ENCODE data around the gene NLRP3.
"Not testable (repeated sequence)": the region's sequence is repeated elsewhere in the genome, so short reads cannot be mapped to it uniquely, and the experiment has no call there.

Gene NLRP3

GRCh38 chr1:247471445-247472016 lies 55.6 kb downstream of the NLRP3 start:
- H3K4me1 ChIP-seq, result peaks cover 0 to 5% (median 0%) of the 10 kb centered on the region in 10 experiments; a peak in 2 of 20 replicates
- H3K27ac ChIP-seq, result peak overlapping the region in 1 of 11 experiments; percentile 30; a peak in 1 of 22 replicates
- H3K9me3 ChIP-seq (replicated peaks in 1 of 11), result peaks cover 10 to 22% (median 17%) of the 10 kb centered on the region in 11 experiments; a peak in 17 of 22 replicates
- H4K20me1 ChIP-seq, result no peaks in the 10 kb centered on the region
- no peaks in the 10 kb centered on the region for H3K27me3 ChIP-seq
- H3K36me3 ChIP-seq, result no peaks in the 10 kb centered on the region
- no peak overlapping the region for H3K9ac ChIP-seq
- H3K4me2 ChIP-seq, result no peak overlapping the region
- no peak overlapping the region for H3K4me3 ChIP-seq
- no peak for TF ChIP-seq Cebpa-rat (IDR thresholded peaks at IDR 0.05)

GRCh38 chr1:247472035-247472434 lies 56.1 kb downstream of the NLRP3 start:
- no peak overlapping the region for H3K27ac ChIP-seq
- H3K4me2 ChIP-seq, result no peak overlapping the region
- peaks cover 0 to 5% (median 0%) of the 10 kb centered on the region in 10 experiments; a peak in 2 of 20 replicates for H3K4me1 ChIP-seq
- no peak for TF ChIP-seq Cebpa-rat (IDR thresholded peaks at IDR 0.05)
- H3K9me3 ChIP-seq (replicated peaks in 1 of 11), result peaks cover 10 to 22% (median 17%) of the 10 kb centered on the region in 11 experiments; a peak in 17 of 22 replicates
- H3K36me3 ChIP-seq, result no peaks in the 10 kb centered on the region
- H3K9ac ChIP-seq, result no peak overlapping the region
- H4K20me1 ChIP-seq, result no peaks in the 10 kb centered on the region
- no peaks in the 10 kb centered on the region for H3K27me3 ChIP-seq
- no peak overlapping the region for H3K4me3 ChIP-seq

- H3K9me3 ChIP-seq (replicated peaks in 1 of 11), result peaks cover 10 to 22% (median 17%) of the 10 kb centered on the region in 11 experiments; a peak in 17 of 22 replicates
- H3K27ac ChIP-seq, result no peak overlapping the region
- no peaks in the 10 kb centered on the region for H3K27me3 ChIP-seq
- no peaks in the 10 kb centered on the region for H4K20me1 ChIP-seq
- no peak overlapping the region for H3K4me3 ChIP-seq
- no peak overlapping the region for H3K4me2 ChIP-seq
- no peak for TF ChIP-seq Cebpa-rat (IDR thresholded peaks at IDR 0.05)
- peaks cover 0 to 5% (median 0%) of the 10 kb centered on the region in 10 experiments; a peak in 1 of 20 replicates for H3K4me1 ChIP-seq
- no peaks in the 10 kb centered on the region for H3K36me3 ChIP-seq
- no peak overlapping the region for H3K9ac ChIP-seq
Measured at GRCh38 chr1:247474367-247474766, 58.4 kb downstream of the NLRP3 start.

- Histone ChIP-seq H3K4me3 (no peak overlapping the region), H3K4me2 (no peak overlapping the region), H3K9ac (no peak overlapping the region), H3K27me3 (no peaks in the 10 kb centered on the region), H3K9me3 (replicated peaks in 1 of 11) (peaks cover 10 to 22% (median 17%) of the 10 kb centered on the region in 11 experiments; a peak in 17 of 22 replicates), H3K36me3 (no peaks in the 10 kb centered on the region), H3K27ac (no peak overlapping the region), H3K4me1 (peaks cover 0 to 5% (median 0%) of the 10 kb centered on the region in 10 experiments; a peak in 2 of 20 replicates), H4K20me1 (no peaks in the 10 kb centered on the region)
- no peak for TF ChIP-seq Cebpa-rat (IDR thresholded peaks at IDR 0.05)
Measured at GRCh38 chr1:247475793-247476192, 59.8 kb downstream of the NLRP3 start.

- H3K9me3 ChIP-seq (replicated peaks in 1 of 11), result peaks cover 10 to 22% (median 17%) of the 10 kb centered on the region in 11 experiments; a peak in 17 of 22 replicates
- not testable (repeated sequence) for H3K4me1 ChIP-seq, H3K27ac ChIP-seq, H3K36me3 ChIP-seq, H3K4me3 ChIP-seq, H3K27me3 ChIP-seq, H3K9ac ChIP-seq, H4K20me1 ChIP-seq, H3K4me2 ChIP-seq
Measured at GRCh38 chr1:247476328-247477058, 60.5 kb downstream of the NLRP3 start.

- H3K27me3 ChIP-seq, result no peaks in the 10 kb centered on the region
- H3K4me3 ChIP-seq, result no peak overlapping the region
- no peaks in the 10 kb centered on the region for H4K20me1 ChIP-seq
- no peak overlapping the region for H3K4me2 ChIP-seq
- H3K9ac ChIP-seq, result no peak overlapping the region
- H3K9me3 ChIP-seq (replicated peaks in 1 of 11), result no peaks in the 10 kb centered on the region
- H3K27ac ChIP-seq, result no peak overlapping the region
- no peak for TF ChIP-seq Cebpa-rat (IDR thresholded peaks at IDR 0.05)
- H3K4me1 ChIP-seq, result peaks cover 0 to 7% (median 0%) of the 10 kb centered on the region in 10 experiments; a peak in 3 of 20 replicates
- no peaks in the 10 kb centered on the region for H3K36me3 ChIP-seq
Measured at GRCh38 chr1:247482747-247483146, 66.8 kb downstream of the NLRP3 start.

GRCh38 chr1:247487057-247487456 lies 71.1 kb downstream of the NLRP3 start:
- no peak overlapping the region for H3K4me2 ChIP-seq
- H3K27me3 ChIP-seq, result no peaks in the 10 kb centered on the region
- no peaks in the 10 kb centered on the region for H4K20me1 ChIP-seq
- no peaks in the 10 kb centered on the region for H3K36me3 ChIP-seq
- no peaks in the 10 kb centered on the region for H3K9me3 ChIP-seq (replicated peaks in 1 of 11)
- no peak overlapping the region for H3K4me3 ChIP-seq
- H3K4me1 ChIP-seq, result peaks cover 0 to 7% (median 0%) of the 10 kb centered on the region in 10 experiments; a peak in 2 of 20 replicates
- no peak overlapping the region for H3K9ac ChIP-seq
- H3K27ac ChIP-seq, result no peak overlapping the region
- TF ChIP-seq Cebpa-rat (IDR thresholded peaks at IDR 0.05), result no peak

- H3K4me2 ChIP-seq, result no peak overlapping the region
- H3K4me3 ChIP-seq, result no peak overlapping the region
- no peaks in the 10 kb centered on the region for H3K27me3 ChIP-seq
- no peaks in the 10 kb centered on the region for H3K36me3 ChIP-seq
- no peak overlapping the region for H3K27ac ChIP-seq
- peaks cover 0 to 40% (median 13%) of the 10 kb centered on the region in 10 experiments; a peak in 14 of 20 replicates for H3K4me1 ChIP-seq
- no peak overlapping the region for H3K9ac ChIP-seq
- peaks cover 0 to 9% (median 0%) of the 10 kb centered on the region in 11 experiments; a peak in 4 of 22 replicates for H3K9me3 ChIP-seq (replicated peaks in 1 of 11)
- no peak for TF ChIP-seq Cebpa-rat (IDR thresholded peaks at IDR 0.05)
- H4K20me1 ChIP-seq, result no peaks in the 10 kb centered on the region
Measured at GRCh38 chr1:247491328-247491727, 75.4 kb downstream of the NLRP3 start.

GRCh38 chr1:247493106-247493505 lies 77.1 kb downstream of the NLRP3 start:
- Histone ChIP-seq H3K36me3 (no peaks in the 10 kb centered on the region), H3K9me3 (replicated peaks in 1 of 11) (peaks cover 0 to 9% (median 0%) of the 10 kb centered on the region in 11 experiments; a peak in 4 of 22 replicates), H3K4me3 (no peak overlapping the region), H3K4me2 (peak overlapping the region in 1 of 11 experiments; percentile 14; a peak in 1 of 22 replicates), H4K20me1 (no peaks in the 10 kb centered on the region), H3K27me3 (no peaks in the 10 kb centered on the region), H3K27ac (no peak overlapping the region), H3K4me1 (peaks cover 0 to 32% (median 13%) of the 10 kb centered on the region in 10 experiments; a peak in 14 of 20 replicates), H3K9ac (no peak overlapping the region)
- no peak for TF ChIP-seq Cebpa-rat (IDR thresholded peaks at IDR 0.05)

Data from BLaER1 treated with 17β-estradiol and CSF1 and Interleukin-3, amounts not matched to agents 10 nM and 100 nM (cell line).